Adrenal gland (tissue), 12 donors: ENCODE data around the gene CDHR3. TPM values are rescaled to one million over a fixed set of nuclear protein-coding genes. Genes with fewer than 3 reads are reported as not detected.

Experiments used
- DNase-seq, 7 donors: peaks; one replicate each; pipeline ENCODE4 v3.0.0-alpha.2; 2019 to 2020
- H3K27ac ChIP-seq, 5 donors: fragments of 200-600 bp; sonication (generic) in 4 of 5; 1 replicate in 3 of 5; 2 replicates in 2 of 5; pipeline versions ENCODE4 v1.5.1 to v1.8.0; 2016 to 2020; ENCODE audit warnings: mild to moderate bottlenecking in 1 of 5
- H3K27me3 ChIP-seq: fragments of 200-600 bp; 2 replicates; pipeline ENCODE4 v1.8.0; 2021
- H3K36me3 ChIP-seq, 2 donors: fragments of 200-600 bp; replicated peaks in 1 of 2; 1 replicate in 1 of 2; 2 replicates in 1 of 2; pipeline versions ENCODE4 v1.5.1 to v1.8.0; 2018 to 2022
- H3K4me1 ChIP-seq, 2 donors: fragments of 200-600 bp; replicated peaks in 1 of 2; 1 replicate in 1 of 2; 2 replicates in 1 of 2; pipeline versions ENCODE4 v1.5.1 to v1.8.0; 2018 to 2021
- H3K4me3 ChIP-seq, 4 donors: fragments of 200-600 bp; sonication (generic) in 3 of 4; one replicate each; pipeline ENCODE4 v1.5.1; 2016 to 2018
- H3K9me3 ChIP-seq, 3 donors: fragments of 200-600 bp; sonication (generic) in 1 of 3; replicated peaks in 1 of 3; 1 replicate in 2 of 3; 2 replicates in 1 of 3; pipeline versions ENCODE4 v1.5.1 to v1.8.0; 2016 to 2021
- CTCF ChIP-seq, 6 experiments: fragments of 450-650 bp in 4 of 6; fragments of 200-600 bp in 2 of 6; sonication (generic) in 1 of 6; IDR thresholded peaks; 1 replicate in 5 of 6; 2 replicates in 1 of 6; pipeline versions ENCODE4 v1.5.1 to v1.8.0; 2016 to 2021; ENCODE audit warnings: antibody characterized with exemption in 6 of 6, mild to moderate bottlenecking in 2 of 6, moderate library complexity in 1 of 6
- POLR2A ChIP-seq, 2 donors: fragments of 450-650 bp; IDR thresholded peaks; one replicate each; pipeline ENCODE4 v1.6.1; 2017; ENCODE audit warnings: antibody characterized with exemption in 2 of 2, mild to moderate bottlenecking in 2 of 2, moderate library complexity in 1 of 2
- WGBS, 4 donors: extraction: QIAGEN DNeasy Blood & Tissue Kit in 2 of 4; methylation state at CpG; one replicate each; pipeline versions ENCODE4 v1.1.5 to v1.1.7; 2013 to 2017; 5-methylcytosine and 5-hydroxymethylcytosine counted together
- intact Hi-C, 2 donors: fragments of 100-400 bp; cut with DNase I; formaldehyde crosslinking; loops; one replicate each; pipeline versions ENCODE4 v1.14.1 to v1.15.0; 2022 to 2023
- polyA plus RNA-seq, 3 donors: library from polyadenylated mRNA; stranded (reverse); fragments of 200-250 nt in 2 of 3; fragments of 350-450 nt in 1 of 3; fragmentation: Illumina TruSeq in 1 of 3; extraction: RNeasy Lipid Tissue Mini Kit (QIAGEN cat#74804) in 1 of 3; gene quantifications; one replicate each; pipeline ENCODE4 v1.2.3, GENCODE V29; 2013 to 2014
- total RNA-seq, 9 donors: library from RNA; depleted of rRNA in 4 of 9; stranded (reverse); fragments of >200 nt in 4 of 9; fragments of 120-200 nt in 1 of 9; fragmentation: NEBNext Ultra II Directional in 1 of 9; extraction: Animal tissue kit (Norgen Biotek cat#: 25700) in 1 of 9; gene quantifications; one replicate each; pipeline versions ENCODE4 v1.1.0 to v1.2.4, GENCODE V29; 2013 to 2023
- donor health status: healthy with polysubstance abuse.
- donor health status: Bipolar disorder and iron deficiency.
- donor health status: DM: yes; HTN: yes; CAD: no.
- donor health status: DM: no; HTN: no; CAD: no.
- donor health status: DM: no; HTN: no; CAD: no.
- donor health status: DM: yes; HTN: yes; CAD: no.

Gene CDHR3
- total and polyA plus RNA-seq, 12 donors, result 0.66 to 5.0 (median 2.3) TPM

- Histone ChIP-seq H3K4me3 (peak overlapping the region in 1 of 4 donors; percentile 11), H3K27ac (peak overlapping the region in 4 of 5 donors; percentile 28 to 82 (median 56)), H3K9me3 (no peaks in the 10 kb centered on the region), H3K4me1 (peaks cover 20 to 24% of the 10 kb centered on the region in 2 donors), H3K27me3 (no peaks in the 10 kb centered on the region), H3K36me3 (no peaks in the 10 kb centered on the region)
- 58 to 63% (median 58%) methylated on average over 4 of the region's 4 CpGs for WGBS, 4 donors
- no peak for DNase-seq
- intact Hi-C loops, result loop anchor here in 1 of 2 donors (5.0 kb wide), 1 partner anchor 35 kb away; no protein-coding TSS in a partner anchor
- no peak for TF ChIP-seq POLR2A (IDR thresholded peaks at IDR 0.05)
Measured at GRCh38 chr7:106072715-106073091, 109.6 kb downstream of the CDHR3 start.

DNA sequence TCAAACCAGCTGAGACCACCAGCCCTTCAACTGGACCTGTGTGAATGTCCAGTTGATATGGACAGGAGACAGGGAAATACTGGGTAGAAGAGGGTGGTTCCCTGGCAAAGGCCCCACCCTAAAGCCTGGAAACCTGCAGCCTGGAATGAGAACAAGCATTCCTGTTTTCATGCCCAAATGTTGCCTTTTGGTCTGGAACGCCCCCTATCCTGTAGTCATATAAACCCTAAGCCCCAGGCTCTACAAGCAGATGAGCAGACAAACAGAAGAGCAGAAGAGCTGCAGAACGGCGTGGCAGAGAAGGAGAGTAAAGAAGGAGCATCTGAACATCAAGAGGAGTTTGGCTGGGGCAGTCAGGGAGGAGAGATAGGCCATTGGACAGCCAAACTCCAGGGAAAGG lies 110.6 kb downstream of the CDHR3 start:
- WGBS, 4 donors, result 87 to 100% (median 96%) methylated on average over 3 of the region's 3 CpGs
- TF ChIP-seq CTCF (IDR thresholded peaks at IDR 0.05) (no peak), POLR2A (IDR thresholded peaks at IDR 0.05) (no peak)
- intact Hi-C loops, result loop anchor here in 1 of 2 donors (5.0 kb wide), 1 partner anchor 34 kb away; no protein-coding TSS in a partner anchor
- Histone ChIP-seq H3K9me3 (no peaks in the 10 kb centered on the region), H3K27ac (no peak overlapping the region), H3K36me3 (no peaks in the 10 kb centered on the region), H3K4me1 (peaks cover 20 to 24% of the 10 kb centered on the region in 2 donors), H3K4me3 (no peak overlapping the region), H3K27me3 (no peaks in the 10 kb centered on the region)
- no peak for DNase-seq

DNA sequence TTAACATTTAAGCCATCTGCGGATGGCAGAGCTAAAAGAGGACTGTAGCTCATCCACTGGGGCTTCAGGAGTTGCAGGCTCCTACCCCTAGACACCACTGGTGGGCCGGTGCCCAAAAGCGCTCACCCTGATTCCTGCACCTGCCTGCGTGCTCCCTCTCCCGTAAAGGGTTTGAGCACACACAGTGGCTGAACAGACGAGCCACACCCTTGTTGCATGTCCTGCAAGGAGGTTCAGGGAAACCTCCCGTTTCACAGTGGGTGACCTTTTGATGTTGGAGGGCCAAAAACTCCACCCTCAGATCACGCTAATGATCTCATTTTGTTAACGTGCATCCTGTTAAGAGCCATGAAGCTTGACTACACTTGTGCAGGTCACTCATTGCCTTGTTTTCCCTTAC lies 111.2 kb downstream of the CDHR3 start:
- Histone ChIP-seq H3K36me3 (no peaks in the 10 kb centered on the region), H3K9me3 (no peaks in the 10 kb centered on the region), H3K4me3 (no peak overlapping the region), H3K4me1 (peaks cover 20 to 24% of the 10 kb centered on the region in 2 donors), H3K27ac (no peak overlapping the region), H3K27me3 (no peaks in the 10 kb centered on the region)
- 88 to 97% (median 88%) methylated on average over 3 to 9 of the region's 9 CpGs for WGBS, 4 donors
- DNase-seq, result no peak
- intact Hi-C loops, result loop anchor here in 1 of 2 donors (5.0 kb wide), 1 partner anchor 33 kb away; no protein-coding TSS in a partner anchor
- TF ChIP-seq CTCF (IDR thresholded peaks at IDR 0.05) (no peak), POLR2A (IDR thresholded peaks at IDR 0.05) (no peak)

GRCh38 chr7:106075937-106076336 lies 112.9 kb downstream of the CDHR3 start:
- no peak overlapping the region for H3K4me3 ChIP-seq
- no peaks in the 10 kb centered on the region for H3K9me3 ChIP-seq
- H3K36me3 ChIP-seq, result no peaks in the 10 kb centered on the region
- intact Hi-C loops, result no loop called here
- H3K27ac ChIP-seq, result no peak overlapping the region
- 69 to 78% (median 73%) methylated on average over 2 of the region's 2 CpGs for WGBS, 4 donors
- H3K27me3 ChIP-seq, result no peaks in the 10 kb centered on the region
- TF ChIP-seq POLR2A (IDR thresholded peaks at IDR 0.05), result no peak
- no peak for TF ChIP-seq CTCF (IDR thresholded peaks at IDR 0.05)
- peaks cover 20% of the 10 kb centered on the region in 2 donors for H3K4me1 ChIP-seq
- no peak for DNase-seq

- no peak overlapping the region for H3K27ac ChIP-seq
- DNase-seq, result no peak
- H3K4me3 ChIP-seq, result no peak overlapping the region
- no peaks in the 10 kb centered on the region for H3K36me3 ChIP-seq
- H3K27me3 ChIP-seq, result no peaks in the 10 kb centered on the region
- TF ChIP-seq CTCF (IDR thresholded peaks at IDR 0.05), result no peak
- TF ChIP-seq POLR2A (IDR thresholded peaks at IDR 0.05), result no peak
- no peaks in the 10 kb centered on the region for H3K9me3 ChIP-seq
- intact Hi-C loops, result no loop called here
- peaks cover 16 to 18% of the 10 kb centered on the region in 2 donors for H3K4me1 ChIP-seq
- WGBS, 4 donors, result 74 to 89% (median 83%) methylated on average over 2 of the region's 2 CpGs
Measured at GRCh38 chr7:106076537-106076936, 113.5 kb downstream of the CDHR3 start.
